Activated effector memory CD4-positive, alpha-beta T cell treated with Interleukin-2 at 50 U/mL for 16 hours (primary cell): ENCODE data around the gene PARD6G.
"Not testable (repeated sequence)": the region's sequence is repeated elsewhere in the genome, so short reads cannot be mapped to it uniquely, and the experiment has no call there.

Experiments
- DNase-seq: peaks from one replicate; pipeline ENCODE4 v3.0.0-alpha.2; 2020

PARD6G gene

GRCh38 chr18:80247393-80247841 is at the start of gene PARD6G:
Gene PARD6G (minus strand): TSS chr18:80247514. CDS start chr18:80247348, 166 bp downstream.
- DNase-seq = peak; percentile 43

- not testable (repeated sequence) for DNase-seq
Observed at GRCh38 chr18:80262241-80263033, 15.1 kb upstream of the PARD6G start.

- no peak for DNase-seq
Observed at GRCh38 chr18:80259610-80260009, 12.3 kb upstream of the PARD6G start.

GRCh38 chr18:80258640-80259039 is 11.3 kb upstream of the PARD6G start:
- no peak for DNase-seq

GRCh38 chr18:80257579-80258543 is 10.5 kb upstream of the PARD6G start:
- peak; percentile 34 for DNase-seq

- no peak for DNase-seq
Observed at GRCh38 chr18:80254971-80255500, 7.7 kb upstream of the PARD6G start.

- DNase-seq = no peak
Observed at GRCh38 chr18:80253871-80254492, 6.7 kb upstream of the PARD6G start.

DNA sequence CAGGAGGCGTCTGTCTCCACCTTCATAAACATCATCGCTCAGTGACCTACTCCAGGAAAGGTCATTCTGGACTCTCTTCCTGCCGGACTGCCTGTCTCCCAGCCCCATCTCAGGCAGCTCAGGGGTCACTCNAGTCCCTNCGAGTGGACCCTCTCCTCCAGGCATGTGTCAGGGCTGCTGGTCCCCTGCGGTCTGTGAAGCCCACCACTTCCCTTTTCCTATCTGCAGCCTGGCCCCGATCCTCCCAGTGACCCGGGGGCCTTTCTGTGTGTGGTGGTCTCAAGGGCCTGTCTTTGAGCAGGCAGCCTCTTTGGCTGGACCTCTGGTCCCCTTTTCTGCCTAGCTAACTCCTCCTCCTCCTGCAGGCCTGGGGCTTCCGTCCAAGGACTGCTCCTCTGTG is 5.9 kb upstream of the PARD6G start:
- DNase-seq = no peak

DNA sequence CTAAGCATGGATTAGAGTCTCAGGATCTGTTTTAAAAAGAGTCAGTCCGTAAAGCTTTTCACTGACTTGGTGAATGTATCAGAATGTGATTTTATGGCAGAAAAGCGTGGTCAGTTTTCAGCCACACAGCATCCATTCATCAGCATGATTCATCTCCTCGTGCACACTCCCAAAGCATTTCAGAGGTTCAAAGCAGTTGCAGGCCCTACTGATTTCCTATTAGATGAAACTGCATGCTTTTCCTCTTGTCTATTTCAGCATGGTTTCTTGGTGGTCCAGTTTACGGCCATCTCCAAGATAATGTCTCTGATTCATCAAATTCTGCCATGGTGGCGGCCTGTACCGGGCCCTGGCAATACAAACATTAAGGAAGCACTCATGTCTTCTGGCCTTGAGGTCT is 4.8 kb upstream of the PARD6G start:
- DNase-seq = no peak

- no peak for DNase-seq
Observed at GRCh38 chr18:80251700-80252099, 4.4 kb upstream of the PARD6G start.

DNA sequence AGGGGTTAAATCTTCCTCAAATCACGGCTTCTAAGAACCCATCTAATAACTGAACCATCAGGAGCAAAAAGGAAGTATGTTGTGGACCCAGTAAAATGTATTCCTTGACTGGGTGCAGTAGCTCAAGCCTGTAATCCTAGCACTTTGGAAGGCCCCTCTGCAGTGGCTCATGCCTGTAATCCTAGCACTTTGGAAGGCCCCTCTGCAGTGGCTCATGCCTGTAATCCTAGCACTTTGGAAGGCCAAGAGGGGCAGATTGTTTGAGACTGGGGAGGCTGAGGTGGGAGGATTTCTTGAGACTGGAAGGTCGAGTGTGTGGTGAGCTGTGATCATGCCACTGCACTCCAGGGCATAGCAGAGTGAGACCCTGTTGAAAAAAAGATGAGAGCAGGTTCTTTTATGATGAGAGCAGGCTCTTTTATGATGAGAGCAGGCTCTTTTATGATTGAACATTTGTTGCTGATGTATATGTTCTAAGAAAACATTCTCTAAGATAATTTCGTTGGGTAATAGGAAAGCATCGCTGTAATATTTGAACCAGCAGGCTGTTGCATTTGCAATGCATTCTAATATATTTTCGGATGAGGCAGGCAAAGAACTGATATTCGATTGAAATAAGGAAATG is 3.5 kb upstream of the PARD6G start:
- no peak for DNase-seq

GRCh38 chr18:80249217-80250093 is 2.1 kb upstream of the PARD6G start:
- DNase-seq = no peak

DNA sequence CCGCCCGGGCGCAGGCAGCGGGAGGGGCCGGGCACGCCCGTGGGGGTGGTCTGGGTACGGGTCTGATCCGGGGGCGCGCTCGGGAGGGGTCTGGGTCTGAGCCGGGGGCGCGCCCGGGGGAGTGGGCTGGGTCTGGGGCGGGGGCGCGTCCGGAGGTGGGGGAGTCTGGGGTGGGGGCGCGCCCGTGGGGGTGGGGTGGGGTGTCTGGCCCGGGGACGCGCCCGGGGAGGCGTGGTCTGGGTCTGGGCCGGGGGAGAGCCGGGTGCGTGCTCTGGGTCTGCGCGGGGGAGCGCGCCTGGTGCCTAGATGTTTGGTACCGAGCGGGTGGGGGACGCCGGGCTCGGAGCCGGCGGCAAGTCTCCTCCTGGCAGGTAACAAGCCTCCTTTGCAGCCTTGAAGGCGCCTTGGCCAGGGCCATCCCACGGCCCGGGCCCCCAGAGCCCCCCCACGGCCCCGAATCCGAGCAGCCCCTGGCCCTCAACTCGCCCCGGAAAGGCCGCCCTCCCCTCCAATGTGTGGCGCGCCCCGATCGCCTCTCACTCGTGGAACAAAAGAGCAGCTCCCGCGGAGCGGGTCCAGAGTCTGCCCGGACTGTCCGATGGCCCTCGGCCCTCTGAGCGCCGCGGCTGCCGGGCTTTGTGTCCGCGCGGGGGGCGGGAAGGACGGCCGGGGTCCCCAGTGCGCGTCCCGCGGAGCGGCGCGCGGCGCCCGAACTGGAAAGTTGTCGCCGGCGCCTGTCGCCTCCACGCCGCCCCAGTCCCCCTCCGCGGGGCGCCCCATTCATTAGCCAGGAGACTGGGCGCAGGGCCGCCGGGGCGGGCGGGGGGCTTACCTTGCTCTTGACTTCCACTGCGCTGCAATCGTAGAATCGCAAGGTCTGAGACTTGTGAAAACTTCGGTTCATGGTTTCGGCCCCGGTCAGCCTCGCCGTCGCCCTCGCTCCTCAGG is 595 bp downstream of the PARD6G start:
- DNase-seq = no peak

DNA sequence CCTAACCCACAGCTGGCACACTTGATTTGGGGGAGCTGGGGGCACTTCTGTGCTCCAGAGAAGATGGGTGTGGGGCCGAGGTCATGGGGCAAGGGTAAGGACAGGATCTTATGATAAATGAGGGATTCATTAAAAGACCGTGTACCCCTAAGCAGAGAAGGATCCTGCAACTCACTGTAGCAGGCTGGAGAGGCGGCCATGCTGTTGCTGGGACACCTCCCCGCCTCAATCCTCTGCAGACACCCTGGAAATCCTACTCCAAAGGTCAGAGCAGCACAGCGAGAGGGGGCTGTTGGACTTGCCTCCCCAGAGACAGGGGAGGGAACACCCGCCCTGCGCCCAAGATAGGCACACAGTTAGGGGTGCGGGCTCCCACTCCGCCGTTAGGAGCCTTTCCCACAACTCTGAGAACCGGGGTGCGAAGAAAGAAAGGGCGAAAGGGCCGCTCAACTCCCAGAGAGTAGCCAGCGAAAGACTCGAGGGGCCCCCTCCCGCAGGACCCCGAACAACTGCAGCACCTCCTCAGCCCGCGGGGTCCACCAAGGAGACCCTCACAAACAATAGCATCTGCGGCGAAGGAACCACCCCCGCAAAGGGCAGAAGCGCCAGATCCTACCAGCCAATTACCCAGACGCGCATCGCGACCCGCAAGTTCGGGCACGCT is 1.4 kb downstream of the PARD6G start:
- DNase-seq = no peak

- no peak for DNase-seq
Observed at GRCh38 chr18:80244956-80245730, 2.2 kb downstream of the PARD6G start.

- DNase-seq = no peak
Observed at GRCh38 chr18:80244167-80244566, 3.1 kb downstream of the PARD6G start.

DNA sequence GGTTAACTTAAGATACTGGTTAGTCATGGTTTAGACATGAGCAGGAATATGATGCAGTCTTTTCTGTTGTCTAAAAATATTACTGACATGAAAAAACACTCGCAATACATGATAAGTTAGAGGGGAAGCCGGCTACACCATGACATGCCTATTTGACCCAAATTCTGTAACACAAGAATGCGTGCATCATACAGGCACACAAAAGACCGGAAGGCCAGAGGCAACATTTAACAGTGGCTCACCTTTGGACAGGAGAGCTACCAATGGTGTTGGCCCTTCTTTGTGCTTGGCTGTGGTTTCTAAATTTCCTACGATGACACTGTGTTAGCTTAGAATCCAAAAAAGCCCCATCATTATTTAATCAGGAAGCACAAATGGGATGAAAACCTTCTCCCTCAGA is 4.1 kb downstream of the PARD6G start:
- no peak for DNase-seq

- no peak for DNase-seq
Observed at GRCh38 chr18:80241919-80242777, 5.2 kb downstream of the PARD6G start.
